Hepatocyte (in vitro differentiated cells): ENCODE results near the gene AUTS2. TPM values are rescaled to one million over a fixed set of nuclear protein-coding genes. Genes with fewer than 3 reads are reported as not detected.

Experiments used
- DNase-seq: peaks from one replicate; pipeline ENCODE4 v3.0.0-alpha.2; 2016; ENCODE audit warnings: low spot score
- H2AFZ ChIP-seq: fragments of 200-600 bp; sonication (generic); 2 replicates; pipeline ENCODE4 v1.6.0; 2016; ENCODE audit warnings: antibody characterized with exemption, mild to moderate bottlenecking
- H3K27ac ChIP-seq: fragments of 200-600 bp; sonication (generic); 2 replicates; pipeline ENCODE4 v1.5.1; 2016; ENCODE audit warnings: mild to moderate bottlenecking
- H3K27me3 ChIP-seq: fragments of 200-600 bp; sonication (generic); 2 replicates; pipeline ENCODE4 v1.6.1; 2016
- H3K36me3 ChIP-seq: fragments of 200-600 bp; sonication (generic); replicated peaks from 2 replicates; pipeline ENCODE4 v1.5.1; 2016; ENCODE audit warnings: low read depth; ENCODE audit not compliant: insufficient read depth
- H3K4me1 ChIP-seq: fragments of 200-600 bp; sonication (generic); 2 replicates; pipeline ENCODE4 v1.5.1; 2016; ENCODE audit warnings: mild to moderate bottlenecking, moderate library complexity; ENCODE audit not compliant: insufficient read depth
- H3K4me2 ChIP-seq: fragments of 200-600 bp; sonication (generic); 2 replicates; pipeline ENCODE4 v1.6.0; 2016
- H3K4me3 ChIP-seq: fragments of 200-600 bp; sonication (generic); 2 replicates; pipeline ENCODE4 v1.5.1; 2016; ENCODE audit warnings: mild to moderate bottlenecking
- H3K79me2 ChIP-seq: fragments of 200-600 bp; sonication (generic); 2 replicates; pipeline ENCODE4 v1.6.0; 2017; ENCODE audit warnings: mild to moderate bottlenecking
- H3K9me2 ChIP-seq: fragments of 200-600 bp; sonication (generic); replicated peaks from 2 replicates; pipeline ENCODE4 v1.6.0; 2017; ENCODE audit warnings: mild to moderate bottlenecking; ENCODE audit not compliant: insufficient read depth
- H3K9me3 ChIP-seq: fragments of 200-600 bp; sonication (generic); 2 replicates; pipeline ENCODE4 v1.5.1; 2016; ENCODE audit warnings: low read depth, mild to moderate bottlenecking
- H4K20me1 ChIP-seq: fragments of 200-600 bp; sonication (generic); 2 replicates; pipeline ENCODE4 v1.6.0; 2016; ENCODE audit warnings: mild to moderate bottlenecking; ENCODE audit not compliant: insufficient read depth, poor library complexity, severe bottlenecking
- EZH2 ChIP-seq: fragments of 200-600 bp; sonication (generic); IDR thresholded peaks from 2 replicates; pipeline ENCODE4 v1.6.1; 2016; ENCODE audit warnings: antibody characterized with exemption, mild to moderate bottlenecking, borderline replicate concordance
- EZH2phosphoT487 ChIP-seq: fragments of 200-600 bp; sonication (generic); IDR thresholded peaks from one replicate; pipeline ENCODE4 v1.6.1; 2018; ENCODE audit warnings: antibody characterized with exemption, mild to moderate bottlenecking, low read depth, moderate library complexity; ENCODE audit not compliant: unreplicated experiment, severe bottlenecking
- WGBS: methylation state at CpG from one replicate; pipeline ENCODE4 v1.1.6; 2016; ENCODE audit warnings: low lambda C conversion rate; ENCODE audit errors: missing lambda C conversion rate; 5-methylcytosine and 5-hydroxymethylcytosine counted together
- polyA plus RNA-seq: library from polyadenylated mRNA; unstranded; fragments of >200 nt; fragmentation: Nextera tagmentation; extraction: Ambion mirVana; gene quantifications from 2 replicates; pipeline ENCODE4 v1.2.1, GENCODE V29; 2016
- total RNA-seq: library from RNA; depleted of rRNA; stranded (reverse); fragments of >200 nt; gene quantifications from 2 replicates; pipeline ENCODE4 v1.2.3, GENCODE V29; 2014
- TF ChIP-seq, protein P1 (sequence below): fragments of 200-600 bp; sonication (generic); IDR thresholded peaks from 2 replicates; pipeline ENCODE4 v1.5.1; 2016; ENCODE audit warnings: antibody characterized with exemption, mild to moderate bottlenecking; ENCODE audit not compliant: poor library complexity

The AUTS2 gene
- total and polyA plus RNA-seq, 2 experiments from 2014 or later: 34.4 to 40.9 TPM

GRCh38 chr7:69603937-69604494 is 5.7 kb downstream of the AUTS2 start:
- H3K27ac ChIP-seq: no peak overlapping the region
- H3K9me2 ChIP-seq: no peaks in the 10 kb centered on the region
- no peak for DNase-seq
- H3K4me1 ChIP-seq: peaks cover 19% of the 10 kb centered on the region
- H3K4me3 ChIP-seq: no peak overlapping the region
- H3K36me3 ChIP-seq: no peaks in the 10 kb centered on the region
- TF ChIP-seq, protein P1, sequence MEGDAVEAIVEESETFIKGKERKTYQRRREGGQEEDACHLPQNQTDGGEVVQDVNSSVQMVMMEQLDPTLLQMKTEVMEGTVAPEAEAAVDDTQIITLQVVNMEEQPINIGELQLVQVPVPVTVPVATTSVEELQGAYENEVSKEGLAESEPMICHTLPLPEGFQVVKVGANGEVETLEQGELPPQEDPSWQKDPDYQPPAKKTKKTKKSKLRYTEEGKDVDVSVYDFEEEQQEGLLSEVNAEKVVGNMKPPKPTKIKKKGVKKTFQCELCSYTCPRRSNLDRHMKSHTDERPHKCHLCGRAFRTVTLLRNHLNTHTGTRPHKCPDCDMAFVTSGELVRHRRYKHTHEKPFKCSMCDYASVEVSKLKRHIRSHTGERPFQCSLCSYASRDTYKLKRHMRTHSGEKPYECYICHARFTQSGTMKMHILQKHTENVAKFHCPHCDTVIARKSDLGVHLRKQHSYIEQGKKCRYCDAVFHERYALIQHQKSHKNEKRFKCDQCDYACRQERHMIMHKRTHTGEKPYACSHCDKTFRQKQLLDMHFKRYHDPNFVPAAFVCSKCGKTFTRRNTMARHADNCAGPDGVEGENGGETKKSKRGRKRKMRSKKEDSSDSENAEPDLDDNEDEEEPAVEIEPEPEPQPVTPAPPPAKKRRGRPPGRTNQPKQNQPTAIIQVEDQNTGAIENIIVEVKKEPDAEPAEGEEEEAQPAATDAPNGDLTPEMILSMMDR: no peak
- no peak for TF ChIP-seq EZH2
- no peak for TF ChIP-seq EZH2phosphoT487
- 69% methylated on average over 2 of the region's 2 CpGs for WGBS
- H3K4me2 ChIP-seq: peak overlapping the region; percentile 96
- H3K9me3 ChIP-seq: no peaks in the 10 kb centered on the region
- H3K27me3 ChIP-seq: peaks cover 7% of the 10 kb centered on the region
- peaks cover 22% of the 10 kb centered on the region for H4K20me1 ChIP-seq
- H3K79me2 ChIP-seq: peaks cover 73% of the 10 kb centered on the region
- no peak overlapping the region for H2AFZ ChIP-seq

DNA sequence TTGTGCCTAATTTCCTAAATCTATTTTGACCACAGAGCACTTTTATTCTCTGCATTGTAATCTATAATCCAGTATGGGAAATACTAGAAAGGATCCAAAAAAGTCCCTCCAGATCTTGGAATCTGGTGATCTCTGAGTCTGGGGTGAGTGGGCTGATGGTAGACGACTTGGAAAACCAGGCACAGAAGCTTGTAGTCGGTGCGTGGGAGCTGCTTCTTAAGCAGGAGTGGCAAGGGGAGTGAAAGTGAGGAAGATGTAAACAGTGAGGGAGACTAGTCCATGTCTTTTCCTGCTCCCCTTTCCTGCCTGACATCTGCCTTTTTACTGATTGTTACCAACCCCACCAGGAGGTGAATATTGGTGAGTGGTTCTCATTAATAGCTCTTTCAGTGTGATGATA is 6.8 kb downstream of the AUTS2 start:
- Histone ChIP-seq H2AFZ (no peak overlapping the region), H3K27me3 (peaks cover 7% of the 10 kb centered on the region), H3K9me2 (no peaks in the 10 kb centered on the region), H3K4me1 (peaks cover 19% of the 10 kb centered on the region), H3K36me3 (no peaks in the 10 kb centered on the region), H3K79me2 (peaks cover 79% of the 10 kb centered on the region), H4K20me1 (peaks cover 22% of the 10 kb centered on the region), H3K9me3 (no peaks in the 10 kb centered on the region), H3K4me2 (no peak overlapping the region), H3K4me3 (no peak overlapping the region), H3K27ac (no peak overlapping the region)
- TF ChIP-seq EZH2phosphoT487 (no peak), EZH2 (no peak)
- TF ChIP-seq, protein P1: no peak
- no peak for DNase-seq
- WGBS: 56% methylated on average over 3 of the region's 3 CpGs

DNA sequence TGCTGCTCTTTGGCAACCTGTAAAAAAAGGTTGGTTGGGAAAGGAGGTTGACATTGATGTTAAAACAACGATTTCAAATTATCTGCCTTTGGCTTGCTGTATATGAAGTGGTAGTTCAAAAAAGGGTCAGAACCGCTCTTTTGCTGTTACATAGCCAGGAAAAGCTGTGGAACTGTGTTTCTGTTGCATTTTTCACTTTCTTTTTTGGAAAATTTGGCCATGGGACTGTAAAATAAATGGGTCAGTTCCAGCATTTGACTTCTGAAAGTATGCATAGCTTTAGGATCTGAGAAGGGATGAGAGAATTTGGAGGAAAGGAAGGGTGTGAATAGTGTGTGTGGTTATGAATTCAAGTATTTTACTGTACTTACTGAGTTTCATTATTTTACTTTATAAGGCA is 7.3 kb downstream of the AUTS2 start:
- Histone ChIP-seq H3K9me3 (no peaks in the 10 kb centered on the region), H3K4me2 (no peak overlapping the region), H4K20me1 (peaks cover 20% of the 10 kb centered on the region), H3K9me2 (no peaks in the 10 kb centered on the region), H3K4me3 (no peak overlapping the region), H3K27ac (no peak overlapping the region), H3K27me3 (peaks cover 7% of the 10 kb centered on the region), H3K4me1 (peaks cover 18% of the 10 kb centered on the region), H3K79me2 (peaks cover 80% of the 10 kb centered on the region), H2AFZ (no peak overlapping the region), H3K36me3 (no peaks in the 10 kb centered on the region)
- 35% methylated on average over 2 of the region's 2 CpGs for WGBS
- TF ChIP-seq EZH2phosphoT487: no peak
- TF ChIP-seq, protein P1: no peak
- TF ChIP-seq EZH2: no peak
- DNase-seq: no peak
